ENCODE results near the gene TCERG1L.

The TCERG1L gene

DNA sequence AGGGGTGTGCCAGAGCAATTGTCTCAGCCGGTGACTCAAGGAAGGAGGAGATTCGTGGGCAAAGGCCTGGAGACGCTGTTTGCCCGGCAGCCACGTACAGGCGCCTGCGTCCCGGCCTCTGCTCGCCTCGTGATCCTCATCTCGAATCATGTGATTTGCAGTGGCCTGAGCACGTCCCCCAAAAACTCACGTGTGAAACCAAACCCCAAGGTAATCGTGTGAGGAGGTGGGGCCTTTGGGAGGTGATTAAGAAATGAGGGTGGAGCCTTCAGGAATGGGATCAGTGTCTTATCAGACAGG, 226.8 kb downstream of the TCERG1L start:
- DNase-seq (ENCODE audit: low read depth in 2 of 2): no peak
- no peak overlapping the region for H3K4me3 ChIP-seq (replicated peaks in 1 of 2; ENCODE audit: low read depth in 2 of 2, low read length in 2 of 2)
- TF ChIP-seq, protein P1, sequence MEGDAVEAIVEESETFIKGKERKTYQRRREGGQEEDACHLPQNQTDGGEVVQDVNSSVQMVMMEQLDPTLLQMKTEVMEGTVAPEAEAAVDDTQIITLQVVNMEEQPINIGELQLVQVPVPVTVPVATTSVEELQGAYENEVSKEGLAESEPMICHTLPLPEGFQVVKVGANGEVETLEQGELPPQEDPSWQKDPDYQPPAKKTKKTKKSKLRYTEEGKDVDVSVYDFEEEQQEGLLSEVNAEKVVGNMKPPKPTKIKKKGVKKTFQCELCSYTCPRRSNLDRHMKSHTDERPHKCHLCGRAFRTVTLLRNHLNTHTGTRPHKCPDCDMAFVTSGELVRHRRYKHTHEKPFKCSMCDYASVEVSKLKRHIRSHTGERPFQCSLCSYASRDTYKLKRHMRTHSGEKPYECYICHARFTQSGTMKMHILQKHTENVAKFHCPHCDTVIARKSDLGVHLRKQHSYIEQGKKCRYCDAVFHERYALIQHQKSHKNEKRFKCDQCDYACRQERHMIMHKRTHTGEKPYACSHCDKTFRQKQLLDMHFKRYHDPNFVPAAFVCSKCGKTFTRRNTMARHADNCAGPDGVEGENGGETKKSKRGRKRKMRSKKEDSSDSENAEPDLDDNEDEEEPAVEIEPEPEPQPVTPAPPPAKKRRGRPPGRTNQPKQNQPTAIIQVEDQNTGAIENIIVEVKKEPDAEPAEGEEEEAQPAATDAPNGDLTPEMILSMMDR (IDR thresholded peaks at IDR 0.05; ENCODE audit: low read depth, low read length): no peak

DNA sequence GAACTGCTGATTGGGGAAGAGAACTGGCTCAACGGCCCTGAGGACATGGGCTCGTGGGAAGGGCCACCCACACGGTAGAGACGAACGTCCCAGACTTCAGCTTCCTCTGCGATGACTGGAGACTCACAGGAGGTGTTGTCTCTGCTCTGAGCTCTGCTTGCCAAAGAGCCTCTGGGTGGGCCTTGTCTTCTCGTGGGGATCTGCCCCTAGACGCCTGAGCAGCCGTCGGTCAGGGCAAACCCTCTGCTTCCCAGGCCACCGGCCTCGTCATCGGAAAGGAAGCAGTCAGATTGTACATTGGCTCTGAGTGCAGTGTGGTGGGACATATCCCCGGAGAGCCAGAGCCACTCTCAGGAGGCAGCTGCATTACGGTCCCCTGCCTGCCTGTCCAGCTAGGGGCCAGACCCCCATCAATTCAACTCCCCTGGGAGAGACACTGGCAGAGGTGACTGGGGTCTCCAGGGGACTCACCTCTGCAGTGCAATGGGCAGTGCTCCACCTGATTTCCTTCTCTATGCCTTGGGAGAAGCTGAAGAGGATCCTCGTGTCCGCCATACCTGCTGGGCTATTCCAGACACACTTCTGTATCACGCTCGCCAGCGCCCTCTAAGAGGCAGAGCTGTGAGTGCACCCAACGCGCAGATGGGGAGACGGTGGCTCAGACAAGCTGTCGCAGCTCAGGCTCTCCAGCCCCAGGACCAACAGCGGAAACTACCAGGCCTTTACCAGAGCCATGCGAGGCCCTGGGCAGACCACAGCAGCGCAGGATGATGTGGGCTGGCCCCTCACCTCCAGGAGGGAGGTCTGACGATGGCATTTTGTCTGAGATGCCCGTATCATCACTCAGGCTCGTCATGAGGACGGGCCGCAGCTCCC, 227.4 kb downstream of the TCERG1L start:
- no peak for DNase-seq (ENCODE audit: low read depth in 2 of 2)
- H3K4me3 ChIP-seq (replicated peaks in 1 of 2; ENCODE audit: low read depth in 2 of 2, low read length in 2 of 2): no peak overlapping the region
- TF ChIP-seq, protein P1 (IDR thresholded peaks at IDR 0.05; ENCODE audit: low read depth, low read length): no peak

DNA sequence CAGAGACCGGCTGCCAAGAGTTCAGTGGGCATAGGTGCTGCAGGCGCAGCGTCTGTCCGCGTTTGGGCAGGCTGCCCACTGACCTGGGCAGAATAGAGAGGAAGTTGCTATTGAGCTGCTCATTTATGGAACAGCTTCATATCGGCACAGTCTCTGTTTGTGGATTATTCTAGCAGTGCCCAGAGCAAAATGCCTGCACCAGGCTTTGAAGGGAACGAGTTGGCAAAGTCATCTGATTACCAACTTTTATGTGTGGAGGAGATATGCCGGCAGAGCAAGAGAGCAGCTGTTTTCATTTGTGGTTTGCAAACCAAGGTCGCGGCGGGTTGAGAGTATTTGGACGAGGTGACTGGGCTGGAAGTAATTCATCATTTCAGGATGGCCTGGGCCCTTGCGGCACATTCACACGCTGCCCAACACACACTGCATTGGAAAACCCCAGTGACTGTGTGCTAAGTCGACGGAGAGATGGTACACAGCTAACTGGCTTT, 228.5 kb downstream of the TCERG1L start:
- no peak for DNase-seq (ENCODE audit: low read depth in 2 of 2)
- H3K4me3 ChIP-seq (replicated peaks in 1 of 2; ENCODE audit: low read depth in 2 of 2, low read length in 2 of 2): no peak overlapping the region
- TF ChIP-seq, protein P1 (IDR thresholded peaks at IDR 0.05; ENCODE audit: low read depth, low read length): no peak

DNA sequence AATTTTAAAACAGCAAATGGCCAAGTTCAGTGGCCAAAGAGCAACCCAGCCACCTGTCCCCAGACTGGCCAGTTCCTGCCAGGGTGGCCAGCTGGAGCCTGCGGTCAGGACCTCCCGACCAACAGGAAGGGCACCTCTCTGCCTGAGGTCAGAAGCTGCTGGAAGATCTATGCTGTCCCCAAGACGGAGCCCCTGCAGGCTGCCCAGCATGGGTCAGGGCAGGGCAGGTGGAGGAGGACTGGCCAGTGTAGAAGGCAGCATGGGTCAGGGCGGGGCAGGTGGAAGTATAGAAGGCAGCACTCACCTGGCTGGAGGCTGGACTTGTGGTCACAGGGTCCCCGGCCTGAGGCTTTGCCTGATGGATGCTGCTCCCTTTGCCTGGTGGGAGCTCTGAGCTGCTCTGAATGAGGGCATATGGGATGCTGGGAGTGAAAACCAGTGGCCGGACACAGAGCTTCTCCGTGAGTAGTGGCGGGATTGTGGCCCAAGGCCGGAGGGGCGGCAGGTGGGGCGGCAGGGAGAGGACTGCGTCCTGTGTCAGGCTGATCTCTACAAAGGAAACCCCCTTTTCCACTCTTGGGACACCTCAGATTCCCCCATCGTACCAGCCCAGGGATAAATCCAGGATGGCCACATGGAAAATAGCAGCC, 229.2 kb downstream of the TCERG1L start:
- DNase-seq (ENCODE audit: low read depth in 2 of 2): no peak
- H3K4me3 ChIP-seq (replicated peaks in 1 of 2; ENCODE audit: low read depth in 2 of 2, low read length in 2 of 2): no peak overlapping the region
- TF ChIP-seq, protein P1 (IDR thresholded peaks at IDR 0.05; ENCODE audit: low read depth, low read length): no peak

DNA sequence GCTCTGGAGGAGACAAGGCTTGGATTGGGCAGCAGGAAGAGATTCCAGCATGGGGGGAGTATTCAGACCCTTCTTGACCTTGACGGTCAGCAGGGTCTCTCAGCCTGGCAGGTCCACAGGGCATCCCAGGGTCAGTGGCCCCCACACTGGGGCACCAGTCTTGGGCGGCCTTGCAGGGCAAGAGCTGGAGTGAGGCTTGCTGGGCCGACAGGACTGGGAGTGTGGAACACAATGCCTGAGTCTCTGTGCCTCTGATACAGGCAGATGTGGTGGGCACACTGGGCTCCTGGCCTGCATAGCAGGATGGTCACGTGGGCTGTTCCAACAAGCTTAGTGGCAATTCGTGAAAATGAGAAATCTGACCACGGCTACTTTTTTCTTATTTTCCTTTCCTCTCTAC, 229.7 kb downstream of the TCERG1L start:
- H3K4me3 ChIP-seq (replicated peaks in 1 of 2; ENCODE audit: low read depth in 2 of 2, low read length in 2 of 2): no peak overlapping the region
- no peak for DNase-seq (ENCODE audit: low read depth in 2 of 2)
- TF ChIP-seq, protein P1 (IDR thresholded peaks at IDR 0.05; ENCODE audit: low read depth, low read length): no peak

DNA sequence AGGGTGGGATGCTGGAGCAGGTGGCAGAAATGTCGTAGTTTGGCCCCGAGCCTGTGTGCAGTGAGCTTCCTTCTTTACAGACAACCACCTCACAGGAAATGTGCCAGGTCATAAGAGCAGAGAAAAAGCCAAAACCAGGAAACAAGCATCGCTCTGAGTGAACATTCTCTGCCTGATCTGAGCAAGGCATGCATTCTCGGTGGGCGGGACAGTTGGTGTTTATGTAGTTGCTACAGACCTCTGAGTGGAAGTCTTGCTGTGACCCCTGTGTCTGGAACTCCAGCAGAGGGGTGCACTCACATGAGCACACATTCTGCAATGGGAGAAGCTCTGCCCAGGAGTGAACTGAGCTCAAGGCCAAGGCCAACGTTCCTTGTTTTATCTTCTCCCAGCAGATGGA, 230.1 kb downstream of the TCERG1L start:
- no peak for DNase-seq (ENCODE audit: low read depth in 2 of 2)
- TF ChIP-seq, protein P1 (IDR thresholded peaks at IDR 0.05; ENCODE audit: low read depth, low read length): no peak
- no peak overlapping the region for H3K4me3 ChIP-seq (replicated peaks in 1 of 2; ENCODE audit: low read depth in 2 of 2, low read length in 2 of 2)
